ENCODE results near the gene RHBDF1.

GRCh38 chr16:36336-36984 lies 36.0 kb downstream of the RHBDF1 start:
- TF ChIP-seq CBFB (CRISPR knock-in tag; IDR thresholded peaks at IDR 0.05; ENCODE audit: low read depth) (no peak), CTCF (IDR thresholded peaks at IDR 0.05) (no peak), TEAD4 (CRISPR knock-in tag; IDR thresholded peaks at IDR 0.05) (no peak), IRF1 (CRISPR knock-in tag; IDR thresholded peaks at IDR 0.05) (no peak), MAX (CRISPR knock-in tag; IDR thresholded peaks at IDR 0.05) (no peak)

All from WTC11 (cell line).